Activated T-helper 9 cell treated with anti-CD3 and anti-CD28 coated beads, Interleukin-2, amount 50 U/mL, for 16 hours (primary cell): ENCODE measurements around the gene ZDHHC21.

Experiments used
- DNase-seq: peaks from one replicate; pipeline ENCODE4 v3.0.0-alpha.2; 2020; ENCODE audit warnings: low read depth

Gene ZDHHC21

GRCh38 chr9:14608540-14608939, 84.7 kb downstream of the ZDHHC21 start:
- DNase-seq = no peak

- no peak for DNase-seq
Measured at GRCh38 chr9:14597171-14597799, 95.9 kb downstream of the ZDHHC21 start.

- DNase-seq = no peak
Measured at GRCh38 chr9:14593406-14593805, 99.8 kb downstream of the ZDHHC21 start.

GRCh38 chr9:14591411-14591810, 101.8 kb downstream of the ZDHHC21 start:
- DNase-seq = no peak

GRCh38 chr9:14585730-14586473, 107.3 kb downstream of the ZDHHC21 start:
- DNase-seq = no peak

- DNase-seq = no peak
Measured at GRCh38 chr9:14584571-14584970, 108.7 kb downstream of the ZDHHC21 start.

GRCh38 chr9:14578030-14578429, 115.2 kb downstream of the ZDHHC21 start:
- no peak for DNase-seq

GRCh38 chr9:14574173-14574572, 119.1 kb downstream of the ZDHHC21 start:
- no peak for DNase-seq

GRCh38 chr9:14573319-14573718, 119.9 kb downstream of the ZDHHC21 start:
- no peak for DNase-seq

- no peak for DNase-seq
Measured at GRCh38 chr9:14565352-14566016, 127.7 kb downstream of the ZDHHC21 start.

GRCh38 chr9:14563902-14564624, 129.2 kb downstream of the ZDHHC21 start:
- DNase-seq = no peak

- no peak for DNase-seq
Measured at GRCh38 chr9:14561929-14562405, 131.3 kb downstream of the ZDHHC21 start.
